Esophagus squamous epithelium (tissue), 4 donors: ENCODE measurements around the gene MMP3.

Source experiments
- CTCF ChIP-seq, 6 experiments: fragments of 450-650 bp in 4 of 6; fragments of 200-600 bp in 2 of 6; sonication (generic) in 2 of 6; IDR thresholded peaks; one replicate each; pipeline ENCODE4 v1.5.1; 2016 to 2019; ENCODE audit warnings: antibody characterized with exemption in 6 of 6, mild to moderate bottlenecking in 4 of 6, moderate library complexity in 4 of 6
- POLR2A ChIP-seq, 4 donors: fragments of 450-650 bp; IDR thresholded peaks; one replicate each; pipeline ENCODE4 v1.6.1; 2017; ENCODE audit warnings: antibody characterized with exemption in 4 of 4, mild to moderate bottlenecking in 4 of 4, moderate library complexity in 3 of 4

GRCh38 chr11:102868339-102868738, 24.9 kb upstream of the MMP3 start:
- TF ChIP-seq CTCF (IDR thresholded peaks at IDR 0.05): no peak
- no peak for TF ChIP-seq POLR2A (IDR thresholded peaks at IDR 0.05)
